ENCODE measurements around the gene SBK1.
"Not testable (repeated sequence)": the region's sequence is repeated elsewhere in the genome, so short reads cannot be mapped to it uniquely, and the experiment has no call there.

The SBK1 gene

GRCh38 chr16:28308794-28309584 lies 16.7 kb downstream of the SBK1 start:
- no peak for DNase-seq (ENCODE audit: low spot score)

GRCh38 chr16:28309811-28310311 lies 17.5 kb downstream of the SBK1 start:
- no peak for DNase-seq (ENCODE audit: low spot score)

- DNase-seq (ENCODE audit: low spot score) = no peak
Observed at GRCh38 chr16:28310796-28311195, 18.5 kb downstream of the SBK1 start.

GRCh38 chr16:28311413-28311812 lies 19.1 kb downstream of the SBK1 start:
- no peak for DNase-seq (ENCODE audit: low spot score)

GRCh38 chr16:28311913-28312312 lies 19.6 kb downstream of the SBK1 start:
- no peak for DNase-seq (ENCODE audit: low spot score)

GRCh38 chr16:28312327-28312726 lies 20.0 kb downstream of the SBK1 start:
- no peak for DNase-seq (ENCODE audit: low spot score)

GRCh38 chr16:28313587-28313986 lies 21.3 kb downstream of the SBK1 start:
- DNase-seq (ENCODE audit: low spot score) = no peak

- DNase-seq (ENCODE audit: low spot score) = no peak
Observed at GRCh38 chr16:28316054-28316453, 23.7 kb downstream of the SBK1 start.

GRCh38 chr16:28317040-28317880 lies 24.9 kb downstream of the SBK1 start:
- DNase-seq (ENCODE audit: low spot score) = peak; percentile 68

GRCh38 chr16:28318042-28318744 lies 25.9 kb downstream of the SBK1 start:
- DNase-seq (ENCODE audit: low spot score) = no peak

GRCh38 chr16:28319476-28320022 lies 27.2 kb downstream of the SBK1 start:
- no peak for DNase-seq (ENCODE audit: low spot score)

- DNase-seq (ENCODE audit: low spot score) = no peak
Observed at GRCh38 chr16:28320023-28320561, 27.8 kb downstream of the SBK1 start.

GRCh38 chr16:28320741-28321140 lies 28.4 kb downstream of the SBK1 start:
- no peak for DNase-seq (ENCODE audit: low spot score)

GRCh38 chr16:28321700-28322411 lies 29.5 kb downstream of the SBK1 start:
- DNase-seq (ENCODE audit: low spot score) = peak; percentile 21

GRCh38 chr16:28324235-28324886 lies 32.0 kb downstream of the SBK1 start:
- no peak for DNase-seq (ENCODE audit: low spot score)

- no peak for DNase-seq (ENCODE audit: low spot score)
Observed at GRCh38 chr16:28324887-28325279, 32.6 kb downstream of the SBK1 start.

- DNase-seq (ENCODE audit: low spot score) = peak; percentile 55
Observed at GRCh38 chr16:28326881-28327610, 34.7 kb downstream of the SBK1 start.

GRCh38 chr16:28330232-28330631 lies 37.9 kb downstream of the SBK1 start:
- not testable (repeated sequence) for DNase-seq (ENCODE audit: low spot score)

- DNase-seq (ENCODE audit: low spot score) = not testable (repeated sequence)
Observed at GRCh38 chr16:28330981-28331380, 38.7 kb downstream of the SBK1 start.

GRCh38 chr16:28332632-28333031 lies 40.3 kb downstream of the SBK1 start:
- DNase-seq (ENCODE audit: low spot score) = not testable (repeated sequence)
